K562 treated with DMSO at 1 percent for 24 hours (cell line): Measurements from ENCODE around the gene ZFTA. TPM values are rescaled to one million over a fixed set of nuclear protein-coding genes. Genes with fewer than 3 reads are reported as not detected.

Source experiments
- total RNA-seq: library from RNA; unstranded; fragments of 300-600 nt; gene quantifications from 2 replicates; pipeline ENCODE4 v1.2.3, GENCODE V29; 2022; ENCODE audit warnings: low read depth; ENCODE audit not compliant: insufficient read depth

Gene ZFTA
- 13.0 and 18.0 TPM in 2 replicates for total RNA-seq

GRCh38 chr11:63768237-63769041 lies at the start of gene ZFTA:
TSS of gene ZFTA (minus strand) at chr11:63768775. CDS start at chr11:63768622, 153 bp downstream.

GRCh38 chr11:63813035-63813562 lies 44.5 kb upstream of the ZFTA start, which contains the start of gene SPINDOC:
TSS of gene SPINDOC (plus strand) at chr11:63813456. CDS start at chr11:63813687, 231 bp downstream.

Other genes with a start within 250 kb of the ZFTA start
- gene PLAAT4, start 232.0 kb downstream of the ZFTA start, total RNA-seq: 26.4 and 32.2 TPM in 2 replicates
- not detected in 2 replicates for gene PLAAT2, start 205.4 kb downstream of the ZFTA start, total RNA-seq
- 14.5 and 14.8 TPM in 2 replicates for gene PLAAT3, start 154.3 kb downstream of the ZFTA start, total RNA-seq
- gene ATL3, start 97.4 kb downstream of the ZFTA start, total RNA-seq: 6.4 and 7.8 TPM in 2 replicates
- gene RTN3, start 87.3 kb downstream of the ZFTA start, total RNA-seq: 222 and 240 TPM in 2 replicates
- 62.0 and 62.1 TPM in 2 replicates for gene SPINDOC, start 44.7 kb upstream of the ZFTA start, total RNA-seq
- gene MARK2, start 70.3 kb upstream of the ZFTA start, total RNA-seq: 41.3 and 45.5 TPM in 2 replicates
- 8.4 and 8.6 TPM in 2 replicates for gene RCOR2, start 148.4 kb upstream of the ZFTA start, total RNA-seq
- 24.5 and 25.3 TPM in 2 replicates for gene NAA40, start 170.2 kb upstream of the ZFTA start, total RNA-seq
- gene COX8A, start 205.8 kb upstream of the ZFTA start, total RNA-seq: 1,168 and 1,233 TPM in 2 replicates
- gene OTUB1, start 217.7 kb upstream of the ZFTA start, total RNA-seq: 98.3 and 104 TPM in 2 replicates